ENCODE measurements around the gene GATM. TPM values are rescaled to one million over a fixed set of nuclear protein-coding genes. Genes with fewer than 3 reads are reported as not detected.

The GATM gene
- total and polyA plus RNA-seq, 2 of the 8 experiments (the other 6 are each of a cell fraction or from before 2014, with no cell fraction given): 10.2 to 15.1 TPM

- Histone ChIP-seq H2AK5ac (ENCODE audit: low read depth, low read length) (no peak overlapping the region), H3K9ac (replicated peaks in 1 of 4; ENCODE audit: extremely low read depth in 1 of 4, low read depth in 3 of 4, low read length in 3 of 4) (no peak overlapping the region), H3K4ac (replicated peaks; ENCODE audit: insufficient read length, low read depth, low read length) (no peak overlapping the region), H4K20me1 (replicated peaks in 1 of 2; ENCODE audit: control insufficient read depth in 1 of 2, insufficient read depth in 2 of 2, low read length in 2 of 2) (no peaks in the 10 kb centered on the region), H3K79me2 (ENCODE audit: control insufficient read depth in 1 of 2, insufficient read depth in 2 of 2, low read length in 2 of 2) (no peaks in the 10 kb centered on the region), H2AFZ (ENCODE audit: low read length) (no peak overlapping the region), H3K27ac (ENCODE audit: low read depth, low read length) (no peak overlapping the region), H3K9me3 (ENCODE audit: insufficient read depth in 2 of 2, low read depth in 1 of 2, low read length in 1 of 2) (no peaks in the 10 kb centered on the region), H3K4me1 (replicated peaks in 1 of 4; ENCODE audit: control insufficient read depth in 3 of 4, insufficient read depth in 4 of 4, low read length in 3 of 4) (no peaks in the 10 kb centered on the region), H3K79me1 (ENCODE audit: low read depth, low read length) (no peaks in the 10 kb centered on the region), H4K5ac (ENCODE audit: insufficient read length, low read depth, low read length) (no peak overlapping the region), H3K4me3 (ENCODE audit: extremely low read depth in 1 of 4, insufficient read depth in 2 of 4, low read depth in 3 of 4, low read length in 4 of 4) (no peak overlapping the region), H3K4me2 (ENCODE audit: insufficient read depth in 1 of 2, low read depth in 2 of 2, low read length in 2 of 2) (no peak overlapping the region), H3K27me3 (replicated peaks in 1 of 4; ENCODE audit: control insufficient read depth in 3 of 4, extremely low read depth in 1 of 4, insufficient read depth in 3 of 4, low read length in 3 of 4) (no peaks in the 10 kb centered on the region), H2BK120ac (replicated peaks; ENCODE audit: low read depth, low read length) (no peak overlapping the region), H2BK15ac (ENCODE audit: low read length) (no peak overlapping the region), H4K8ac (ENCODE audit: extremely low read depth, insufficient read depth, low read length) (no peak overlapping the region), H2BK20ac (ENCODE audit: low read length) (no peak overlapping the region), H3K36me3 (ENCODE audit: control insufficient read depth in 2 of 4, insufficient read depth in 4 of 4, low read length in 3 of 4) (no peaks in the 10 kb centered on the region), H3K23ac (ENCODE audit: insufficient read length) (no peak overlapping the region), H3K56ac (replicated peaks; ENCODE audit: insufficient read length, low read depth, low read length) (no peak overlapping the region), H2BK12ac (ENCODE audit: low read depth, low read length) (no peak overlapping the region), H3K14ac (ENCODE audit: insufficient read length) (no peak overlapping the region), H2BK5ac (ENCODE audit: low read depth, low read length) (no peak overlapping the region), H3K23me2 (ENCODE audit: low read depth, low read length) (no peaks in the 10 kb centered on the region), H4K91ac (replicated peaks; ENCODE audit: insufficient read length, low read length) (no peak overlapping the region), H3K18ac (ENCODE audit: extremely low read depth, low read length) (no peak overlapping the region)
- POLR2A ChIA-PET (ENCODE audit: partially characterized antibody): interaction anchor here (0.7 kb wide), 1 partner anchor 21 kb away, joined by 3 read pairs; no protein-coding TSS in a partner anchor
- TF ChIP-seq YY1 (IDR thresholded peaks at IDR 0.05; ENCODE audit: low read depth, low read length) (no peak), TCF12 (IDR thresholded peaks at IDR 0.05; ENCODE audit: low read depth, low read length) (no peak), SRF (IDR thresholded peaks at IDR 0.05; ENCODE audit: low read depth, low read length) (no peak), SIX5 (IDR thresholded peaks at IDR 0.05; ENCODE audit: low read depth, low read length) (no peak), POLR2AphosphoS5 (IDR thresholded peaks at IDR 0.05; ENCODE audit: low read depth, low read length) (no peak), SP1 (IDR thresholded peaks at IDR 0.05; ENCODE audit: low read depth, low read length) (no peak)
- FAIRE-seq (no peak), DNase-seq (ENCODE audit: low read depth in 1 of 2, low spot score in 2 of 2) (no peak)
- CTCF ChIA-PET (ENCODE audit: partially characterized antibody): interaction anchor here (1.5 kb wide), 1 partner anchor 142 kb away, joined by 4 read pairs; no protein-coding TSS in a partner anchor
Observed at GRCh38 chr15:45347989-45348388, 30.4 kb downstream of the GATM start.

All from H1 (cell line).